Umbilical cord (tissue), 2 donors: Measurements from ENCODE around the gene NEMF. TPM values are rescaled to one million over a fixed set of nuclear protein-coding genes. Genes with fewer than 3 reads are reported as not detected.
A peak's percentile ranks its signal among the peaks of the same experiment; 100 is the strongest.
"Not testable (repeated sequence)": the region's sequence is repeated elsewhere in the genome, so short reads cannot be mapped to it uniquely, and the experiment has no call there.

Source experiments
- DNase-seq: peaks from one replicate; pipeline ENCODE4 v3.0.0-alpha.2; 2015; ENCODE audit warnings: low spot score
- total RNA-seq: library from RNA; depleted of rRNA; stranded (reverse); fragments of >200 nt; gene quantifications from one replicate; pipeline ENCODE4 v1.2.3, GENCODE V29; 2014; ENCODE audit warnings: low replicate concordance; ENCODE audit not compliant: insufficient read depth

The NEMF gene
- total RNA-seq: 102 TPM

- DNase-seq: peak; percentile 95
These were observed at the start of gene NEMF for GRCh38 chr14:49852301-49853157. Gene NEMF (minus strand): TSS chr14:49852788. CDS start chr14:49852753, 35 bp downstream.

- DNase-seq: no peak
These were observed 48.4 kb upstream of the NEMF start for GRCh38 chr14:49900973-49901372.

- no peak for DNase-seq
These were observed 45.9 kb upstream of the NEMF start for GRCh38 chr14:49898485-49898884.

- DNase-seq: no peak
These were observed 45.4 kb upstream of the NEMF start for GRCh38 chr14:49897965-49898364.

- no peak for DNase-seq
These were observed 44.8 kb upstream of the NEMF start for GRCh38 chr14:49897414-49897813.

GRCh38 chr14:49896966-49897365, 44.4 kb upstream of the NEMF start:
- DNase-seq: no peak

- not testable (repeated sequence) for DNase-seq
These were observed 43.7 kb upstream of the NEMF start for GRCh38 chr14:49896272-49896671.

- DNase-seq: no peak
These were observed 42.9 kb upstream of the NEMF start for GRCh38 chr14:49895480-49895879.

- DNase-seq: not testable (repeated sequence)
These were observed 41.9 kb upstream of the NEMF start for GRCh38 chr14:49894214-49895107.

GRCh38 chr14:49893309-49894213, 41.0 kb upstream of the NEMF start:
- DNase-seq: no peak

- DNase-seq: peak; percentile 99
These were observed 40.2 kb upstream of the NEMF start, which contains the start of gene ARF6 for GRCh38 chr14:49892636-49893308. Gene ARF6 (plus strand): TSS chr14:49893082. CDS start chr14:49893737, 655 bp downstream.

GRCh38 chr14:49892301-49892635, 39.7 kb upstream of the NEMF start:
- DNase-seq: peak; percentile 91

GRCh38 chr14:49888293-49888692, 35.7 kb upstream of the NEMF start:
- DNase-seq: no peak

GRCh38 chr14:49886523-49886922, 33.9 kb upstream of the NEMF start:
- DNase-seq: no peak

- no peak for DNase-seq
These were observed 30.5 kb upstream of the NEMF start for GRCh38 chr14:49882826-49883694.

GRCh38 chr14:49881350-49882001, 28.9 kb upstream of the NEMF start:
- DNase-seq: no peak

- DNase-seq: no peak
These were observed 27.9 kb upstream of the NEMF start for GRCh38 chr14:49880267-49881064.

- DNase-seq: peak; percentile 36
These were observed 27.1 kb upstream of the NEMF start for GRCh38 chr14:49879646-49880204.
